HEK293T (cell line): Measurements from ENCODE around the gene ZBTB20.

Experiments
- HDGF ChIP-seq: fragments of 450-650 bp; IDR thresholded peaks from 2 replicates; pipeline ENCODE4 v1.6.1; 2017; ENCODE audit warnings: antibody characterized with exemption, borderline replicate concordance
- L3MBTL2 ChIP-seq: fragments of 450-650 bp; conservative IDR thresholded peaks from 2 replicates; pipeline ENCODE4 v1.6.1; 2016; ENCODE audit warnings: mild to moderate bottlenecking
- SP1 ChIP-seq: fragments of 450-650 bp; IDR thresholded peaks from 2 replicates; pipeline ENCODE4 v1.6.1; 2017

DNA sequence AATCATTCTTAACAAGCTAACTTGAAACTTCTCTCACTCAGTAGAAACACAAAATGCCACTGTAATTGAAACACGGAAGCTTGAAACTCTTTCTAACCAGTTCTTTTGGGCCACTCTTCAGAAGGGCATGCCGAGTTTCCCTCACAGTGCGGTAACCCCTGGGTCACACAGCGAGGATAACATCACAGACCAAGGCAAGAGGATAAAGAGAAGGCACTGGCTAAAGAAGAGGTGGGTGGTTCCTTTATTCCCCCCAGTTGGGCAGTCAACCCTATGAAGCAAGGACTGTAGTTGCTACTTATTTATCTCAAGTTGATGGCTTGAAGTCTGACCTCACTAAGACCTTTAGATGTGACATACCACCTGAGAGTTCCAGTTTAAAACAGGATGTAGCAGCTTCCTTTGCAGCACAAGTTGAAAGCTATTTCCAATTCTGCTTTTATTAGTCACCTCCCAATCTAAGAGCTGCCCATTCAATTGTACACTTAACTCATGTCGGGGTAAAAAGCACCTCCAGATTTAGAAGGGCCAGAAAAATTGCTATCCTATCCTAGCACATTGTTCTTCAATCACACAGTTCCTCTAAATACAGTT lies 580.8 kb downstream of the ZBTB20 start:
- TF ChIP-seq L3MBTL2 (no peak), SP1 (no peak), HDGF (no peak)
